Inferior parietal cortex (tissue), 1 donor: ENCODE measurements around the gene TTBK2.
"Not testable (repeated sequence)": the region's sequence is repeated elsewhere in the genome, so short reads cannot be mapped to it uniquely, and the experiment has no call there.

Experiments used
- DNase-seq: peaks from one replicate; pipeline ENCODE4 v3.0.0-alpha.2; 2016; ENCODE audit errors: extremely low spot score

The TTBK2 gene

GRCh38 chr15:42826251-42826890, 94.2 kb downstream of the TTBK2 start:
- no peak for DNase-seq

GRCh38 chr15:42825599-42825998, 95.0 kb downstream of the TTBK2 start:
- DNase-seq = no peak

- DNase-seq = no peak
Measured at GRCh38 chr15:42820811-42821210, 99.8 kb downstream of the TTBK2 start.

- DNase-seq = no peak
Measured at GRCh38 chr15:42819786-42820185, 100.8 kb downstream of the TTBK2 start.

- DNase-seq = no peak
Measured at GRCh38 chr15:42811433-42811832, 109.1 kb downstream of the TTBK2 start.

- no peak for DNase-seq
Measured at GRCh38 chr15:42808913-42809312, 111.7 kb downstream of the TTBK2 start.

- no peak for DNase-seq
Measured at GRCh38 chr15:42805266-42805665, 115.3 kb downstream of the TTBK2 start.

GRCh38 chr15:42804739-42805138, 115.8 kb downstream of the TTBK2 start:
- DNase-seq = no peak

- DNase-seq = no peak
Measured at GRCh38 chr15:42803436-42803835, 117.1 kb downstream of the TTBK2 start.

- no peak for DNase-seq
Measured at GRCh38 chr15:42802168-42802567, 118.4 kb downstream of the TTBK2 start.

- no peak for DNase-seq
Measured at GRCh38 chr15:42800731-42801474, 119.7 kb downstream of the TTBK2 start.

GRCh38 chr15:42798802-42799201, 121.8 kb downstream of the TTBK2 start:
- DNase-seq = no peak

- no peak for DNase-seq
Measured at GRCh38 chr15:42796955-42797782, 123.4 kb downstream of the TTBK2 start.

- no peak for DNase-seq
Measured at GRCh38 chr15:42788725-42789124, 131.9 kb downstream of the TTBK2 start.

GRCh38 chr15:42786978-42787377, 133.6 kb downstream of the TTBK2 start:
- DNase-seq = no peak

- DNase-seq = no peak
Measured at GRCh38 chr15:42785569-42785968, 135.0 kb downstream of the TTBK2 start.

GRCh38 chr15:42784705-42785104, 135.9 kb downstream of the TTBK2 start:
- no peak for DNase-seq

GRCh38 chr15:42782716-42783115, 137.9 kb downstream of the TTBK2 start:
- DNase-seq = no peak

GRCh38 chr15:42775416-42775815, 145.2 kb downstream of the TTBK2 start:
- DNase-seq = no peak

GRCh38 chr15:42772901-42773300, 147.7 kb downstream of the TTBK2 start:
- DNase-seq = no peak

- no peak for DNase-seq
Measured at GRCh38 chr15:42772144-42772543, 148.4 kb downstream of the TTBK2 start.

- not testable (repeated sequence) for DNase-seq
Measured at GRCh38 chr15:42766109-42766508, 154.5 kb downstream of the TTBK2 start.
